Esophagus muscularis mucosa (tissue), 3 donors: ENCODE data around the gene USP17L5.
"Not testable (repeated sequence)": the region's sequence is repeated elsewhere in the genome, so short reads cannot be mapped to it uniquely, and the experiment has no call there.

ENCODE experiments used
- CTCF ChIP-seq, 3 experiments: fragments of 200-600 bp in 2 of 3; fragments of 450-650 bp in 1 of 3; sonication (generic) in 2 of 3; IDR thresholded peaks; one replicate each; pipeline ENCODE4 v1.5.1; 2017 to 2019; ENCODE audit warnings: antibody characterized with exemption in 3 of 3, mild to moderate bottlenecking in 2 of 3, moderate library complexity in 1 of 3
- POLR2A ChIP-seq: fragments of 450-650 bp; IDR thresholded peaks from one replicate; pipeline ENCODE4 v1.6.1; 2017; ENCODE audit warnings: antibody characterized with exemption, moderate library complexity, mild to moderate bottlenecking, low read depth
- POLR2AphosphoS5 ChIP-seq, 2 donors: sonication (generic); formaldehyde crosslinking; IDR thresholded peaks; one replicate each; pipeline ENCODE4 v1.6.1; 2017; ENCODE audit warnings: antibody characterized with exemption in 2 of 2

- TF ChIP-seq CTCF (IDR thresholded peaks at IDR 0.05), result peak; percentile 57 to 62 (median 60)
- not testable (repeated sequence) for TF ChIP-seq POLR2A; POLR2AphosphoS5 (IDR thresholded peaks at IDR 0.05)
Measured at GRCh38 chr4:9381012-9381534, 41.9 kb downstream of the USP17L5 start.
